Measurements from ENCODE around the gene PRSS2. TPM values are rescaled to one million over a fixed set of nuclear protein-coding genes. Genes with fewer than 3 reads are reported as not detected.

The PRSS2 gene
- total and polyA plus RNA-seq, 2 donors (not counting 3 experiments of a cell fraction or from before 2014, with no cell fraction given) = 0.25 TPM; not detected in 1

- no peak for TF ChIP-seq POLR2A (IDR thresholded peaks at IDR 0.05; ENCODE audit: low read depth, low read length)
- TF ChIP-seq, protein P1, sequence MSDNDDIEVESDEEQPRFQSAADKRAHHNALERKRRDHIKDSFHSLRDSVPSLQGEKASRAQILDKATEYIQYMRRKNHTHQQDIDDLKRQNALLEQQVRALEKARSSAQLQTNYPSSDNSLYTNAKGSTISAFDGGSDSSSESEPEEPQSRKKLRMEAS (IDR thresholded peaks at IDR 0.05; ENCODE audit: insufficient read depth, insufficient read length) = no peak
- no peak for TF ChIP-seq JUN (IDR thresholded peaks at IDR 0.05; ENCODE audit: borderline replicate concordance, insufficient read depth, insufficient read length, low read depth)
- TF ChIP-seq POLR2AphosphoS5 (IDR thresholded peaks at IDR 0.05; ENCODE audit: insufficient read depth, low read depth, low read length) = no peak
- no peak for TF ChIP-seq GATA2 (IDR thresholded peaks at IDR 0.05; ENCODE audit: insufficient read depth, insufficient read length, low read depth, low read length)
- no peak for TF ChIP-seq EZH2 (IDR thresholded peaks at IDR 0.05; ENCODE audit: borderline replicate concordance, low read depth, low read length, severe bottlenecking)
- intact Hi-C loops (cut with micrococcal nuclease) = no loop called here
- ChIA-PET CTCF (interaction anchor here (1.4 to 20.4 kb wide), 4 partner anchors 8 to 257 kb away, joined by 4 to 425 read pairs (median 21); no protein-coding TSS in a partner anchor), POLR2A (no interaction called here)
- Histone ChIP-seq H3K27ac (ENCODE audit: insufficient read depth, low read depth, low read length) (no peak overlapping the region), H3K9me3 (replicated peaks; ENCODE audit: control insufficient read depth, insufficient read depth, low read length) (no peaks in the 10 kb centered on the region), H3K4me2 (ENCODE audit: insufficient read depth, low read length) (no peak overlapping the region), H4K20me1 (replicated peaks; ENCODE audit: control insufficient read depth, extremely low read depth, insufficient read depth, low read length) (no peaks in the 10 kb centered on the region), H3K27me3 (ENCODE audit: control insufficient read depth in 2 of 2, insufficient read depth in 2 of 2, low read length in 2 of 2) (no peaks in the 10 kb centered on the region), H3K9me1 (replicated peaks; ENCODE audit: control insufficient read depth, extremely low read depth, insufficient read depth, low read length) (no peaks in the 10 kb centered on the region), H2AFZ (ENCODE audit: low read depth, low read length) (no peak overlapping the region), H3K4me3 (replicated peaks in 1 of 3; ENCODE audit: insufficient read depth in 1 of 3, low read depth in 1 of 3, low read length in 3 of 3) (no peak overlapping the region), H3K4me1 (ENCODE audit: control insufficient read depth, extremely low read depth, insufficient read depth, low read length) (peaks cover 12% of the 10 kb centered on the region), H3K9ac (replicated peaks; ENCODE audit: extremely low read depth, insufficient read depth, low read length) (no peak overlapping the region), H3K79me2 (ENCODE audit: control insufficient read depth, insufficient read depth, low read length) (peaks cover 9% of the 10 kb centered on the region), H3K36me3 (ENCODE audit: control insufficient read depth in 2 of 2, extremely low read depth in 1 of 2, insufficient read depth in 2 of 2, low read length in 2 of 2) (no peaks in the 10 kb centered on the region)
- DNase-seq (ENCODE audit: low read depth, low spot score) = no peak
- dilution Hi-C loops (cut with MboI; ENCODE audit: extremely low pct_ligation_motif_present, low sequenced_read_pairs) = no loop called here
- no peak for FAIRE-seq
- BruUV-seq (replicated peaks) = no TSS peak
Measured at GRCh38 chr7:142791502-142791901, 20.7 kb downstream of the PRSS2 start.

- Histone ChIP-seq H3K4me1 (ENCODE audit: control insufficient read depth, extremely low read depth, insufficient read depth, low read length) (peaks cover 12% of the 10 kb centered on the region), H2AFZ (ENCODE audit: low read depth, low read length) (no peak overlapping the region), H4K20me1 (replicated peaks; ENCODE audit: control insufficient read depth, extremely low read depth, insufficient read depth, low read length) (no peaks in the 10 kb centered on the region), H3K79me2 (ENCODE audit: control insufficient read depth, insufficient read depth, low read length) (peaks cover 16% of the 10 kb centered on the region), H3K9me1 (replicated peaks; ENCODE audit: control insufficient read depth, extremely low read depth, insufficient read depth, low read length) (no peaks in the 10 kb centered on the region), H3K9ac (replicated peaks; ENCODE audit: extremely low read depth, insufficient read depth, low read length) (no peak overlapping the region), H3K4me2 (ENCODE audit: insufficient read depth, low read length) (no peak overlapping the region), H3K36me3 (ENCODE audit: control insufficient read depth in 2 of 2, extremely low read depth in 1 of 2, insufficient read depth in 2 of 2, low read length in 2 of 2) (no peaks in the 10 kb centered on the region), H3K27ac (ENCODE audit: insufficient read depth, low read depth, low read length) (no peak overlapping the region), H3K4me3 (replicated peaks in 1 of 3; ENCODE audit: insufficient read depth in 1 of 3, low read depth in 1 of 3, low read length in 3 of 3) (no peak overlapping the region), H3K27me3 (ENCODE audit: control insufficient read depth in 2 of 2, insufficient read depth in 2 of 2, low read length in 2 of 2) (no peaks in the 10 kb centered on the region), H3K9me3 (replicated peaks; ENCODE audit: control insufficient read depth, insufficient read depth, low read length) (no peaks in the 10 kb centered on the region)
- ChIA-PET POLR2A (no interaction called here), CTCF (interaction anchor here (1.5 to 20.4 kb wide), 3 partner anchors 9 to 160 kb away, joined by 6 to 425 read pairs (median 36); no protein-coding TSS in a partner anchor)
- intact Hi-C loops (cut with micrococcal nuclease) (no loop called here), dilution Hi-C loops (cut with MboI; ENCODE audit: extremely low pct_ligation_motif_present, low sequenced_read_pairs) (no loop called here)
- FAIRE-seq = no peak
- BruUV-seq (replicated peaks) = no TSS peak
- no peak for DNase-seq (ENCODE audit: low read depth, low spot score)
- TF ChIP-seq POLR2AphosphoS5 (IDR thresholded peaks at IDR 0.05; ENCODE audit: insufficient read depth, low read depth, low read length) = no peak
- no peak for TF ChIP-seq GATA2 (IDR thresholded peaks at IDR 0.05; ENCODE audit: insufficient read depth, insufficient read length, low read depth, low read length)
- no peak for TF ChIP-seq JUN (IDR thresholded peaks at IDR 0.05; ENCODE audit: borderline replicate concordance, insufficient read depth, insufficient read length, low read depth)
- no peak for TF ChIP-seq MYC (IDR thresholded peaks at IDR 0.05; ENCODE audit: low read depth, low read length)
- no peak for TF ChIP-seq EZH2 (IDR thresholded peaks at IDR 0.05; ENCODE audit: borderline replicate concordance, low read depth, low read length, severe bottlenecking)
- no peak for TF ChIP-seq FOS (IDR thresholded peaks at IDR 0.05; ENCODE audit: borderline replicate concordance, insufficient read depth, low read length)
- no peak for TF ChIP-seq POLR2A (IDR thresholded peaks at IDR 0.05; ENCODE audit: low read depth, low read length)
- TF ChIP-seq, protein P2, sequence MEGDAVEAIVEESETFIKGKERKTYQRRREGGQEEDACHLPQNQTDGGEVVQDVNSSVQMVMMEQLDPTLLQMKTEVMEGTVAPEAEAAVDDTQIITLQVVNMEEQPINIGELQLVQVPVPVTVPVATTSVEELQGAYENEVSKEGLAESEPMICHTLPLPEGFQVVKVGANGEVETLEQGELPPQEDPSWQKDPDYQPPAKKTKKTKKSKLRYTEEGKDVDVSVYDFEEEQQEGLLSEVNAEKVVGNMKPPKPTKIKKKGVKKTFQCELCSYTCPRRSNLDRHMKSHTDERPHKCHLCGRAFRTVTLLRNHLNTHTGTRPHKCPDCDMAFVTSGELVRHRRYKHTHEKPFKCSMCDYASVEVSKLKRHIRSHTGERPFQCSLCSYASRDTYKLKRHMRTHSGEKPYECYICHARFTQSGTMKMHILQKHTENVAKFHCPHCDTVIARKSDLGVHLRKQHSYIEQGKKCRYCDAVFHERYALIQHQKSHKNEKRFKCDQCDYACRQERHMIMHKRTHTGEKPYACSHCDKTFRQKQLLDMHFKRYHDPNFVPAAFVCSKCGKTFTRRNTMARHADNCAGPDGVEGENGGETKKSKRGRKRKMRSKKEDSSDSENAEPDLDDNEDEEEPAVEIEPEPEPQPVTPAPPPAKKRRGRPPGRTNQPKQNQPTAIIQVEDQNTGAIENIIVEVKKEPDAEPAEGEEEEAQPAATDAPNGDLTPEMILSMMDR (IDR thresholded peaks at IDR 0.05; ENCODE audit: extremely low read depth in 1 of 2, insufficient read depth in 1 of 2, low read depth in 1 of 2, low read length in 2 of 2) = no peak
- TF ChIP-seq, protein P1 (IDR thresholded peaks at IDR 0.05; ENCODE audit: insufficient read depth, insufficient read length) = no peak
Measured at GRCh38 chr7:142792129-142792528, 21.4 kb downstream of the PRSS2 start.
